Vagina (tissue), 2 donors: ENCODE data around the gene CYP46A1.

Experiments used
- CTCF ChIP-seq, 3 experiments: fragments of 450-650 bp in 2 of 3; fragments of 200-600 bp in 1 of 3; sonication (generic) in 1 of 3; IDR thresholded peaks; one replicate each; pipeline ENCODE4 v1.5.1; 2017 to 2019; ENCODE audit warnings: antibody characterized with exemption in 3 of 3, mild to moderate bottlenecking in 2 of 3, moderate library complexity in 2 of 3
- POLR2A ChIP-seq, 2 donors: fragments of 450-650 bp; IDR thresholded peaks; one replicate each; pipeline ENCODE4 v1.6.1; 2017; ENCODE audit warnings: antibody characterized with exemption in 2 of 2, mild to moderate bottlenecking in 2 of 2, moderate library complexity in 2 of 2
- POLR2AphosphoS5 ChIP-seq, 2 donors: sonication (generic); formaldehyde crosslinking; IDR thresholded peaks; one replicate each; pipeline ENCODE4 v1.9.0; 2017; ENCODE audit warnings: antibody characterized with exemption in 2 of 2, mild to moderate bottlenecking in 2 of 2, low read depth in 1 of 2; ENCODE audit not compliant: insufficient read depth in 1 of 2

- TF ChIP-seq CTCF (IDR thresholded peaks at IDR 0.05) (no peak), POLR2AphosphoS5 (IDR thresholded peaks at IDR 0.05; ENCODE audit: insufficient read depth in 1 of 2, low read depth in 1 of 2) (no peak), POLR2A (IDR thresholded peaks at IDR 0.05) (no peak)
These were observed 48.5 kb downstream of the CYP46A1 start for GRCh38 chr14:99732436-99733210.
